Measurements from ENCODE around the gene DRD2.

Gene DRD2

GRCh38 chr11:113488931-113489351 lies 13.7 kb upstream of the DRD2 start:
- DNase-seq (ENCODE audit: low read depth), result no peak
- no peak for TF ChIP-seq CTCF (conservative IDR thresholded peaks at IDR 0.05; ENCODE audit: control insufficient read depth, insufficient read depth, low read depth, low read length)
- no peak overlapping the region for H3K4me3 ChIP-seq (ENCODE audit: control insufficient read depth, low read depth, low read length)

- no peak for DNase-seq (ENCODE audit: low read depth)
- H3K4me3 ChIP-seq (ENCODE audit: control insufficient read depth, low read depth, low read length), result no peak overlapping the region
- no peak for TF ChIP-seq CTCF (conservative IDR thresholded peaks at IDR 0.05; ENCODE audit: control insufficient read depth, insufficient read depth, low read depth, low read length)
Measured at GRCh38 chr11:113487622-113488021, 12.4 kb upstream of the DRD2 start.

- no peak overlapping the region for H3K4me3 ChIP-seq (ENCODE audit: control insufficient read depth, low read depth, low read length)
Measured at GRCh38 chr11:113484223-113484622, 9.0 kb upstream of the DRD2 start.

GRCh38 chr11:113481672-113482071 lies 6.5 kb upstream of the DRD2 start:
- no peak overlapping the region for H3K4me3 ChIP-seq (ENCODE audit: control insufficient read depth, low read depth, low read length)
- no peak for DNase-seq (ENCODE audit: low read depth)
- TF ChIP-seq CTCF (conservative IDR thresholded peaks at IDR 0.05; ENCODE audit: control insufficient read depth, insufficient read depth, low read depth, low read length), result no peak

More at GRCh38 chr11:113484223-113484622, 9.0 kb upstream of the DRD2 start:
- TF ChIP-seq CTCF (conservative IDR thresholded peaks at IDR 0.05; ENCODE audit: control insufficient read depth, insufficient read depth, low read depth, low read length), result no peak
- DNase-seq (ENCODE audit: low read depth), result no peak

- TF ChIP-seq CTCF (conservative IDR thresholded peaks at IDR 0.05; ENCODE audit: control insufficient read depth, insufficient read depth, low read depth, low read length), result no peak
- no peak overlapping the region for H3K4me3 ChIP-seq (ENCODE audit: control insufficient read depth, low read depth, low read length)
- no peak for DNase-seq (ENCODE audit: low read depth)
Measured at GRCh38 chr11:113481226-113481625, 6.0 kb upstream of the DRD2 start.

- no peak for DNase-seq (ENCODE audit: low read depth)
- TF ChIP-seq CTCF (conservative IDR thresholded peaks at IDR 0.05; ENCODE audit: control insufficient read depth, insufficient read depth, low read depth, low read length), result no peak
- no peak overlapping the region for H3K4me3 ChIP-seq (ENCODE audit: control insufficient read depth, low read depth, low read length)
Measured at GRCh38 chr11:113477321-113477720, 2.1 kb upstream of the DRD2 start.

- TF ChIP-seq CTCF (conservative IDR thresholded peaks at IDR 0.05; ENCODE audit: control insufficient read depth, insufficient read depth, low read depth, low read length), result no peak
- no peak overlapping the region for H3K4me3 ChIP-seq (ENCODE audit: control insufficient read depth, low read depth, low read length)
- DNase-seq (ENCODE audit: low read depth), result no peak
Measured at GRCh38 chr11:113476553-113476952, 1.4 kb upstream of the DRD2 start.
